HG03025 (cell line): Measurements from ENCODE around the gene PFAS.

Experiments used
- ATAC-seq: cut with Tn5 transposase; IDR thresholded peaks from one replicate; pipeline ENCODE4 v1.9.1; 2021; ENCODE audit warnings: mild to moderate bottlenecking, moderate library complexity; ENCODE audit not compliant: unreplicated experiment, low FRiP score

PFAS gene

DNA sequence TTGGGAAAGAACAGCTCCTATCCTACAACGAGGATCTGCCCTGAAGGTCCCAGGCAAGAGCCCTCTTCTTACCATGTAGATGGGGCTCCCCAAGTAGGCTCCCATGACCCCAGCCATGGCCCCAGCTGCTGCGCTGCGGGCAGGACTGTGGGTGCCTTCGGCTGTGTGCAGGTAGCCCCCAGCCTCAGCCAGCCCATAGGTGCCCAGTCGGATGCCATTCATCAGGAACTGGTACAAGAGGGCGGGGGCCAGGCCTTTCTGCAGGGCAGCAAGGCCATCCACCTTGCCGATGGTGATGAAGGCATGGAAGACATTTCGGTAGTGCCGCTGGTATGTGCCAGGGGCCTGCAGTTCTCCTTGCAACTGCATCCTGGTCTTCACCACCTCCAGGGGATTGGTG lies 45.3 kb downstream of the PFAS start:
- no peak for ATAC-seq

- no peak for ATAC-seq
These were observed 45.8 kb downstream of the PFAS start for GRCh38 chr17:8294814-8295316.

- no peak for ATAC-seq
These were observed 51.1 kb downstream of the PFAS start for GRCh38 chr17:8300226-8300625.

GRCh38 chr17:8300627-8301242 lies 51.6 kb downstream of the PFAS start:
- ATAC-seq: no peak

DNA sequence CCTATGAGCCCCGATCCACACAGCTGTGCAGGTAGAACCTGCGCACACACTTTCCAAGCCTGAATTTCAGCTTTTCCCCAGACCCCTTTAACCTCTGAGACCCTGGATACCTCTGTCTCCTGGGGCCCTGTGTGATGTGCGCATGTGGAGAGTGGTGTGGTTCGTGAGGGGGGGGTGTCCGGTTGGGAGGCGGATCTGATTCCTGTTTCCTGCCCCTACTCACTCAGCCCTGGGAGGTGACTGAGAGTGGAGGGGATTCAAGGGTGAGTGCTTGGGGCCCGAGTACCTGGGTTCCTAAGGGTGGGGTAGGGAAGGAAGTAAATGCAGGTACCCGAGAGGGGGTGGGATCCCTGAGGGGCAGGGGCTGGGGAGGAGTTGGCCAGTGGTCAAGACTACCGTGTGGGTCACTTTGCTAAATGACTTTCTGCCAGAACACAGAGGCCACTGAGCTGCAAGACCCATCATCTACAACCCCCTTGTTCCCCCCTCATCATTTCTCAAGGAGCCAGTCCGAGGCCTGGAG lies 61.6 kb downstream of the PFAS start:
- no peak for ATAC-seq

- no peak for ATAC-seq
These were observed 62.2 kb downstream of the PFAS start for GRCh38 chr17:8311131-8311790.

GRCh38 chr17:8312251-8312650 lies 63.2 kb downstream of the PFAS start:
- ATAC-seq: no peak

- no peak for ATAC-seq
These were observed 63.9 kb downstream of the PFAS start for GRCh38 chr17:8312726-8313600.

GRCh38 chr17:8314797-8315763 lies 66.0 kb downstream of the PFAS start:
- ATAC-seq: no peak

DNA sequence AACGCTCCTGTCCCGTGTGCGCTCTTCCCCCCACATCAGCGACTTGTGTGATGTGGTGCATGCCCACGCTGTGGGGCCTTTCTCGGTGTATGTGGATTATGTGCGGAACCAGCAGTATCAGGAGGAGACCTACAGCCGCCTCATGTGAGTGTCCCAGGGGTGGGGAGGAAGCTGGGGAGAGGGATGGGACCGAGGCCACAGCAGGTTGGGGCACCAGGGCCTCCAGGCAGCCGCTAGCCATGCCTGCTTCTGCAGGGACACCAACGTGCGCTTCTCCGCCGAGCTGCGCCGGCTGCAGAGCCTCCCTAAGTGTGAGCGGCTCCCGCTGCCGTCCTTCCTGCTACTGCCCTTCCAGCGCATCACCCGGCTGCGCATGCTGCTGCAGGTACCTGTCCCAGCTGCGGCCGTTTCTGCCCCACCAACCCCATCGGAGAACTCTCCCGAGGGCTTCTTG lies 66.7 kb downstream of the PFAS start:
- no peak for ATAC-seq

GRCh38 chr17:8318010-8318935 lies 69.2 kb downstream of the PFAS start:
- no peak for ATAC-seq
